Kidney capillary endothelial cell (primary cell): ENCODE results near the gene VWA3A.
"Not testable (repeated sequence)": the region's sequence is repeated elsewhere in the genome, so short reads cannot be mapped to it uniquely, and the experiment has no call there.

Experiments used
- DNase-seq: peaks from one replicate; pipeline ENCODE4 v3.0.0-alpha.2; 2018; ENCODE audit warnings: low spot score

VWA3A gene

GRCh38 chr16:22183901-22184614 is 91.7 kb downstream of the VWA3A start:
- DNase-seq, result no peak

- DNase-seq, result no peak
Observed at GRCh38 chr16:22184615-22184968, 92.3 kb downstream of the VWA3A start.

- no peak for DNase-seq
Observed at GRCh38 chr16:22186517-22186916, 94.2 kb downstream of the VWA3A start.

GRCh38 chr16:22188267-22188594 is 95.9 kb downstream of the VWA3A start:
- DNase-seq, result no peak

- DNase-seq, result peak; percentile 76
Observed at GRCh38 chr16:22188595-22189442, 96.5 kb downstream of the VWA3A start.

- peak; percentile 42 for DNase-seq
Observed at GRCh38 chr16:22189473-22190080, 97.2 kb downstream of the VWA3A start.

- DNase-seq, result peak; percentile 98
Observed at GRCh38 chr16:22190081-22190775, 97.9 kb downstream of the VWA3A start.

- DNase-seq, result peak; percentile 98
Observed at GRCh38 chr16:22190776-22191531, 98.6 kb downstream of the VWA3A start.

- DNase-seq, result peak; percentile 37
Observed at GRCh38 chr16:22191532-22192260, 99.4 kb downstream of the VWA3A start.

- DNase-seq, result peak; percentile 76
Observed at GRCh38 chr16:22192261-22193062, 100.1 kb downstream of the VWA3A start.

GRCh38 chr16:22193063-22193411 is 100.7 kb downstream of the VWA3A start:
- no peak for DNase-seq

GRCh38 chr16:22194707-22195444 is 102.5 kb downstream of the VWA3A start:
- no peak for DNase-seq

- no peak for DNase-seq
Observed at GRCh38 chr16:22195445-22195694, 103.0 kb downstream of the VWA3A start.

GRCh38 chr16:22195695-22196558 is 103.6 kb downstream of the VWA3A start:
- DNase-seq, result peak; percentile 81

GRCh38 chr16:22196559-22197168 is 104.3 kb downstream of the VWA3A start:
- DNase-seq, result not testable (repeated sequence)

GRCh38 chr16:22198547-22199293 is 106.4 kb downstream of the VWA3A start:
- DNase-seq, result no peak

- DNase-seq, result no peak
Observed at GRCh38 chr16:22202261-22202637, 109.9 kb downstream of the VWA3A start.

GRCh38 chr16:22203091-22203490 is 110.8 kb downstream of the VWA3A start:
- DNase-seq, result no peak
